HCT116 (cell line): Measurements from ENCODE around the gene ANKRD16. TPM values are rescaled to one million over a fixed set of nuclear protein-coding genes. Genes with fewer than 3 reads are reported as not detected.

Source experiments
- ATAC-seq: fragments of 200-7000 bp; cut with Tn5 transposase; 2 replicates; pipeline ENCODE4 v1.9.1; 2020; ENCODE audit warnings: mild to moderate bottlenecking, moderate library complexity
- BruUV-seq: library from RNA; stranded (reverse); fragments of 400-500 nt; replicated peaks from 2 replicates; lab custom pipeline; 2021; lab: Mats Ljungman, UMichigan
- CTCF ChIA-PET: fragments of 300-600 bp; sonication (Branson Sonifier 250); formaldehyde crosslinking; loops from one replicate; lab custom pipeline; 2021; ENCODE audit warnings: antibody characterized with exemption; lab: Charles Lee
- POLR2A ChIA-PET: fragments of 300-600, 350-600 bp; sonication (Branson Sonifier 250); formaldehyde crosslinking; loops from one replicate; lab custom pipeline; 2021; ENCODE audit warnings: antibody characterized with exemption; lab: Charles Lee
- RAD21 ChIA-PET, 2 experiments: fragments of 300-600 bp; sonication (Branson Sonifier 250); formaldehyde crosslinking; loops; one replicate each; lab custom pipeline; 2023; ENCODE audit warnings: low total read pairs in 2 of 2; ENCODE audit not compliant: uncharacterized antibody in 2 of 2, unreplicated experiment in 2 of 2, low non-redundant PET in 1 of 2; lab: Charles Lee
- DNase-seq: peaks from one replicate; pipeline ENCODE4 v3.0.0-alpha.2; 2010; ENCODE audit warnings: low read depth, low spot score
- H2AFZ ChIP-seq: fragments of 200-600 bp; shearing (Covaris generic), sonication (generic); 2 replicates; pipeline ENCODE4 v1.6.1; 2017; ENCODE audit warnings: low read depth, mixed run types, mixed read lengths, antibody characterized with exemption, low read length; ENCODE audit not compliant: poor library complexity, severe bottlenecking
- H3K27ac ChIP-seq: 2 replicates; pipeline ENCODE4 v1.5.1; 2012; ENCODE audit warnings: low read depth, low read length
- H3K27me3 ChIP-seq: fragments of 200-600 bp; sonication (generic); 2 replicates; pipeline ENCODE4 v1.6.1; 2016; ENCODE audit warnings: mixed run types, low read length, mixed read lengths; ENCODE audit not compliant: insufficient read depth
- H3K36me3 ChIP-seq, 2 experiments: fragments of 200-500 bp in 1 of 2; fragments of 200-600 bp in 1 of 2; sonication (Bioruptor generic) in 1 of 2; sonication (generic) in 1 of 2; 2 replicates each; pipeline versions ENCODE4 v1.5.1 to v1.6.1; 2014 to 2016; ENCODE audit warnings: low read length in 2 of 2, inconsistent platforms in 1 of 2, mixed read lengths in 1 of 2, mixed run types in 1 of 2; ENCODE audit not compliant: insufficient read depth in 2 of 2, control insufficient read depth in 1 of 2
- H3K4me1 ChIP-seq, 2 experiments: fragments of 200-600 bp in 1 of 2; sonication (generic) in 1 of 2; 2 replicates each; pipeline versions ENCODE4 v1.5.1 to v1.6.1; 2012 to 2017; ENCODE audit warnings: low read length in 2 of 2, inconsistent platforms in 1 of 2, mild to moderate bottlenecking in 1 of 2, mixed read lengths in 1 of 2, mixed run types in 1 of 2, moderate library complexity in 1 of 2; ENCODE audit not compliant: insufficient read depth in 2 of 2, control insufficient read depth in 1 of 2
- H3K4me2 ChIP-seq: fragments of 200-600 bp; sonication (generic); 2 replicates; pipeline ENCODE4 v1.6.1; 2017; ENCODE audit warnings: mixed run types, low read length, mixed read lengths
- H3K4me3 ChIP-seq, 2 experiments: fragments of 200-600 bp in 1 of 2; sonication (generic) in 1 of 2; replicated peaks in 1 of 2; 2 replicates each; pipeline ENCODE4 v1.5.1; 2011 to 2016; ENCODE audit warnings: low read length in 2 of 2, control low read depth in 1 of 2, low read depth in 1 of 2, mild to moderate bottlenecking in 1 of 2, mixed read lengths in 1 of 2, mixed run types in 1 of 2
- H3K79me2 ChIP-seq: fragments of 200-600 bp; sonication (generic); 2 replicates; pipeline ENCODE4 v1.6.1; 2017; ENCODE audit warnings: mild to moderate bottlenecking, mixed run types, low read length, moderate library complexity, mixed read lengths; ENCODE audit not compliant: insufficient read depth
- H3K9ac ChIP-seq: fragments of 200-600 bp; sonication (generic); 2 replicates; pipeline ENCODE4 v1.6.1; 2016; ENCODE audit warnings: low read length, mixed read lengths
- H3K9me2 ChIP-seq: fragments of 200-600 bp; sonication (generic), shearing (Covaris generic); 2 replicates; pipeline ENCODE4 v1.6.1; 2017; ENCODE audit warnings: mixed run types, mild to moderate bottlenecking, moderate library complexity; ENCODE audit not compliant: insufficient read depth
- H3K9me3 ChIP-seq, 2 experiments: fragments of 200-500 bp in 1 of 2; fragments of 200-600 bp in 1 of 2; sonication (Bioruptor generic) in 1 of 2; sonication (generic) in 1 of 2; 2 replicates each; pipeline ENCODE4 v1.6.1; 2014 to 2017; ENCODE audit warnings: low read length in 2 of 2, mixed read lengths in 2 of 2, inconsistent platforms in 1 of 2, low read depth in 1 of 2, mild to moderate bottlenecking in 1 of 2, mixed run types in 1 of 2, moderate library complexity in 1 of 2; ENCODE audit not compliant: control insufficient read depth in 1 of 2, insufficient read depth in 1 of 2
- H4K20me1 ChIP-seq: fragments of 200-600 bp; sonication (generic), shearing (Covaris generic); 2 replicates; pipeline ENCODE4 v1.6.1; 2017; ENCODE audit warnings: mixed run types, mild to moderate bottlenecking, moderate library complexity; ENCODE audit not compliant: insufficient read depth
- EGR1 ChIP-seq: IDR thresholded peaks from 2 replicates; pipeline ENCODE4 v1.6.1; 2012; ENCODE audit warnings: low read depth
- EZH2 ChIP-seq: fragments of 200-600 bp; sonication (generic); IDR thresholded peaks from 2 replicates; pipeline ENCODE4 v1.6.1; 2017; ENCODE audit warnings: antibody characterized with exemption, mixed run types
- EZH2phosphoT487 ChIP-seq: fragments of 200-600 bp; IDR thresholded peaks from 2 replicates; pipeline ENCODE4 v1.6.1; 2018; ENCODE audit warnings: antibody characterized with exemption, borderline replicate concordance
- FOSL1 ChIP-seq: IDR thresholded peaks from 2 replicates; pipeline ENCODE4 v1.6.1; 2012; ENCODE audit warnings: low read depth
- JUND ChIP-seq: IDR thresholded peaks from 2 replicates; pipeline ENCODE4 v1.6.1; 2012
- POLR2A ChIP-seq: IDR thresholded peaks from 2 replicates; pipeline ENCODE4 v1.7.0; 2011; ENCODE audit warnings: borderline replicate concordance; ENCODE audit not compliant: insufficient read depth, insufficient read length; ENCODE audit errors: extremely low read depth
- RAD21 ChIP-seq: IDR thresholded peaks from 2 replicates; pipeline ENCODE4 v1.6.1; 2012; ENCODE audit warnings: low read depth, mild to moderate bottlenecking
- TCF7L2 ChIP-seq: IDR thresholded peaks from 2 replicates; pipeline ENCODE4 v1.7.0; 2011; ENCODE audit warnings: borderline replicate concordance, inconsistent platforms; ENCODE audit not compliant: insufficient read depth, insufficient read length; ENCODE audit errors: extremely low read depth
- YY1 ChIP-seq: IDR thresholded peaks from 2 replicates; pipeline ENCODE4 v1.6.1; 2011; ENCODE audit warnings: low read length, low read depth, moderate library complexity, mild to moderate bottlenecking; ENCODE audit not compliant: insufficient replicate concordance; ENCODE audit errors: extremely low read depth
- ZFX ChIP-seq: fragments of 450-650 bp; IDR thresholded peaks from 2 replicates; pipeline ENCODE4 v1.6.1; 2017
- intact Hi-C: fragments of 100-400 bp; cut with micrococcal nuclease; formaldehyde crosslinking; loops from 2 replicates; pipeline ENCODE4 v1.10.0; 2022
- total RNA-seq: library from RNA; stranded (reverse); gene quantifications from one replicate; pipeline ENCODE4 v1.2.1, GENCODE V29; 2021; ENCODE audit not compliant: unreplicated experiment
- TF ChIP-seq, protein P1 (sequence below): IDR thresholded peaks from 2 replicates; pipeline ENCODE4 v1.6.1; 2012
- TF ChIP-seq, protein P2 (sequence below): IDR thresholded peaks from 2 replicates; pipeline ENCODE4 v1.6.1; 2012; ENCODE audit warnings: low read depth
- TF ChIP-seq, protein P3 (sequence below), 3 experiments: fragments of 200-600 bp in 1 of 3; sonication (generic) in 1 of 3; IDR thresholded peaks in 2 of 3; conservative IDR thresholded peaks in 1 of 3; 2 replicates each; pipeline ENCODE4 v1.5.1; 2012 to 2017; ENCODE audit warnings: low read depth in 2 of 3, low read length in 2 of 3, antibody characterized with exemption in 1 of 3, borderline replicate concordance in 1 of 3, control low read depth in 1 of 3, mild to moderate bottlenecking in 1 of 3, mixed read lengths in 1 of 3, mixed run types in 1 of 3, moderate library complexity in 1 of 3; ENCODE audit not compliant: insufficient read depth in 1 of 3
- TF ChIP-seq, protein P4 (sequence below): IDR thresholded peaks from 2 replicates; pipeline ENCODE4 v1.6.1; 2012

ANKRD16 gene
- total RNA-seq, 1 experiment from 2014 or later: 9.4 TPM

DNA sequence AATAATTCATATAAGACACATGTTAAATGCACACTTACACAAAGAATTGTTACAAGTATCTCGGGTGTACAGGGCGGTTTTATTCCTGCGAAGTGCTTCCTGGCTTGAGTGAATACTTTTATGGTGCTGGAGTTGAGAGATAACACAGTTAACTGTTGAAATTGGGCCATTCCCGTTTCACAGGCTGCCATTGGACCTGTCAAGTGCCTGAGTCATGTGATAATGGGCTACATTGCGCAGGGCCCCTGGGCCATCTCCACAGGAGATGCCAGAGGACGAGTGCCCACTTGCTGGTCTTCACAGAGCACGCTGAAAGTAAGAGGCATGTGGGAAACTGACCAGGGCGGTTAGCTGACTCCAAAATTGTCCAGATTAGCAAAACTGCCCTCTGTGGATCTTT, 5.2 kb upstream of the ANKRD16 start:
- no TSS peak for BruUV-seq
- DNase-seq: no peak
- intact Hi-C loops: no loop called here

DNA sequence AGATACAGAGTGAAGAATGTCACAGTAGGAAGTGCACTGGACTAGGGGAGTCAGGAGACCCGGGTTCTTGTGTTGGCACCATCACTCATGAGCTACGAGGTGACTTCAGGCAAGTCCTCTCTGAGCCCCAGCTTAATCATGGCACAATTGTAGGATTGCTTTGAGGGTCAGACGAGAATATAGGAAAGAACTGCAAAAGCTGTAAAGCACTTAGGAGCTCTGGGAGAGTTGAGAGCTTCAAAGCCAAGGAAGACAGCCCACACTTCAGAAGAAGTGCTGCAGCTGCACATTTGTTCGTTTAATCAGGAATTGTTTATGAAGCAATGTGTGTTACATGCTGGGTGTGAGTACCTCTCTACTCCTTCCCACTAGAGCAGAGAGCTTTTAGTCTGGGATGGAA, 4.7 kb upstream of the ANKRD16 start:
- no peak overlapping the region for H3K9ac ChIP-seq
- ChIA-PET CTCF (no interaction called here), RAD21 (no interaction called here), POLR2A (no interaction called here)
- BruUV-seq: no TSS peak
- no peaks in the 10 kb centered on the region for H4K20me1 ChIP-seq
- H3K27ac ChIP-seq: no peak overlapping the region
- intact Hi-C loops: no loop called here
- peaks cover 5 to 8% of the 10 kb centered on the region in 2 experiments; a peak in 3 of 4 replicates for H3K4me1 ChIP-seq
- DNase-seq (no peak), ATAC-seq (no peak)
- no peaks in the 10 kb centered on the region for H3K9me2 ChIP-seq
- no peak overlapping the region for H2AFZ ChIP-seq
- peaks cover 0 to 3% of the 10 kb centered on the region in 2 experiments; a peak in 1 of 4 replicates for H3K9me3 ChIP-seq
- no peaks in the 10 kb centered on the region for H3K27me3 ChIP-seq
- no peak overlapping the region for H3K4me3 ChIP-seq
- H3K79me2 ChIP-seq: peaks cover 51% of the 10 kb centered on the region
- H3K36me3 ChIP-seq: peaks cover 14 to 44% of the 10 kb centered on the region in 2 experiments; a peak in 2 of 4 replicates
- no peak overlapping the region for H3K4me2 ChIP-seq
- TF ChIP-seq POLR2A (no peak), JUND (no peak), ZFX (no peak), FOSL1 (no peak), TCF7L2 (no peak), RAD21 (no peak), YY1 (no peak), EGR1 (no peak), EZH2 (no peak), EZH2phosphoT487 (no peak)
- TF ChIP-seq, protein P1, sequence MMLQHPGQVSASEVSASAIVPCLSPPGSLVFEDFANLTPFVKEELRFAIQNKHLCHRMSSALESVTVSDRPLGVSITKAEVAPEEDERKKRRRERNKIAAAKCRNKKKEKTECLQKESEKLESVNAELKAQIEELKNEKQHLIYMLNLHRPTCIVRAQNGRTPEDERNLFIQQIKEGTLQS: no peak
- TF ChIP-seq, protein P2, sequence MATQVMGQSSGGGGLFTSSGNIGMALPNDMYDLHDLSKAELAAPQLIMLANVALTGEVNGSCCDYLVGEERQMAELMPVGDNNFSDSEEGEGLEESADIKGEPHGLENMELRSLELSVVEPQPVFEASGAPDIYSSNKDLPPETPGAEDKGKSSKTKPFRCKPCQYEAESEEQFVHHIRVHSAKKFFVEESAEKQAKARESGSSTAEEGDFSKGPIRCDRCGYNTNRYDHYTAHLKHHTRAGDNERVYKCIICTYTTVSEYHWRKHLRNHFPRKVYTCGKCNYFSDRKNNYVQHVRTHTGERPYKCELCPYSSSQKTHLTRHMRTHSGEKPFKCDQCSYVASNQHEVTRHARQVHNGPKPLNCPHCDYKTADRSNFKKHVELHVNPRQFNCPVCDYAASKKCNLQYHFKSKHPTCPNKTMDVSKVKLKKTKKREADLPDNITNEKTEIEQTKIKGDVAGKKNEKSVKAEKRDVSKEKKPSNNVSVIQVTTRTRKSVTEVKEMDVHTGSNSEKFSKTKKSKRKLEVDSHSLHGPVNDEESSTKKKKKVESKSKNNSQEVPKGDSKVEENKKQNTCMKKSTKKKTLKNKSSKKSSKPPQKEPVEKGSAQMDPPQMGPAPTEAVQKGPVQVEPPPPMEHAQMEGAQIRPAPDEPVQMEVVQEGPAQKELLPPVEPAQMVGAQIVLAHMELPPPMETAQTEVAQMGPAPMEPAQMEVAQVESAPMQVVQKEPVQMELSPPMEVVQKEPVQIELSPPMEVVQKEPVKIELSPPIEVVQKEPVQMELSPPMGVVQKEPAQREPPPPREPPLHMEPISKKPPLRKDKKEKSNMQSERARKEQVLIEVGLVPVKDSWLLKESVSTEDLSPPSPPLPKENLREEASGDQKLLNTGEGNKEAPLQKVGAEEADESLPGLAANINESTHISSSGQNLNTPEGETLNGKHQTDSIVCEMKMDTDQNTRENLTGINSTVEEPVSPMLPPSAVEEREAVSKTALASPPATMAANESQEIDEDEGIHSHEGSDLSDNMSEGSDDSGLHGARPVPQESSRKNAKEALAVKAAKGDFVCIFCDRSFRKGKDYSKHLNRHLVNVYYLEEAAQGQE: no peak
- TF ChIP-seq, protein P3, sequence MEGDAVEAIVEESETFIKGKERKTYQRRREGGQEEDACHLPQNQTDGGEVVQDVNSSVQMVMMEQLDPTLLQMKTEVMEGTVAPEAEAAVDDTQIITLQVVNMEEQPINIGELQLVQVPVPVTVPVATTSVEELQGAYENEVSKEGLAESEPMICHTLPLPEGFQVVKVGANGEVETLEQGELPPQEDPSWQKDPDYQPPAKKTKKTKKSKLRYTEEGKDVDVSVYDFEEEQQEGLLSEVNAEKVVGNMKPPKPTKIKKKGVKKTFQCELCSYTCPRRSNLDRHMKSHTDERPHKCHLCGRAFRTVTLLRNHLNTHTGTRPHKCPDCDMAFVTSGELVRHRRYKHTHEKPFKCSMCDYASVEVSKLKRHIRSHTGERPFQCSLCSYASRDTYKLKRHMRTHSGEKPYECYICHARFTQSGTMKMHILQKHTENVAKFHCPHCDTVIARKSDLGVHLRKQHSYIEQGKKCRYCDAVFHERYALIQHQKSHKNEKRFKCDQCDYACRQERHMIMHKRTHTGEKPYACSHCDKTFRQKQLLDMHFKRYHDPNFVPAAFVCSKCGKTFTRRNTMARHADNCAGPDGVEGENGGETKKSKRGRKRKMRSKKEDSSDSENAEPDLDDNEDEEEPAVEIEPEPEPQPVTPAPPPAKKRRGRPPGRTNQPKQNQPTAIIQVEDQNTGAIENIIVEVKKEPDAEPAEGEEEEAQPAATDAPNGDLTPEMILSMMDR (IDR thresholded peaks at IDR 0.05 in 2 of 3, conservative IDR thresholded peaks at IDR 0.05 in 1 of 3; ENCODE audit: borderline replicate concordance in 1 of 3, insufficient read depth in 1 of 3, low read depth in 2 of 3, low read length in 2 of 3): no peak
- TF ChIP-seq, protein P4, sequence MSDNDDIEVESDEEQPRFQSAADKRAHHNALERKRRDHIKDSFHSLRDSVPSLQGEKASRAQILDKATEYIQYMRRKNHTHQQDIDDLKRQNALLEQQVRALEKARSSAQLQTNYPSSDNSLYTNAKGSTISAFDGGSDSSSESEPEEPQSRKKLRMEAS: no peak

More for the DNA sequence above, 5.2 kb upstream of the ANKRD16 start:
- H3K4me2 ChIP-seq: no peak overlapping the region
- TF ChIP-seq, protein P1: no peak
- TF ChIP-seq ZFX: no peak
- peaks cover 14 to 44% of the 10 kb centered on the region in 2 experiments; a peak in 2 of 4 replicates for H3K36me3 ChIP-seq
- RAD21 ChIA-PET: no interaction called here
- H3K9me3 ChIP-seq: peaks cover 0 to 3% of the 10 kb centered on the region in 2 experiments; a peak in 1 of 4 replicates
- no peak overlapping the region for H3K9ac ChIP-seq
- no peak overlapping the region for H3K4me3 ChIP-seq
- H3K27me3 ChIP-seq: no peaks in the 10 kb centered on the region
- no peak overlapping the region for H2AFZ ChIP-seq
- H3K27ac ChIP-seq: no peak overlapping the region
- no peak for ATAC-seq
- no peaks in the 10 kb centered on the region for H3K9me2 ChIP-seq
- CTCF ChIA-PET: no interaction called here
- H3K79me2 ChIP-seq: peaks cover 51% of the 10 kb centered on the region
- peaks cover 5 to 8% of the 10 kb centered on the region in 2 experiments; a peak in 3 of 4 replicates for H3K4me1 ChIP-seq
- POLR2A ChIA-PET: no interaction called here
- no peaks in the 10 kb centered on the region for H4K20me1 ChIP-seq
